Ovary (tissue), 9 donors: Measurements from ENCODE around the gene ARAP1. TPM values are rescaled to one million over a fixed set of nuclear protein-coding genes. Genes with fewer than 3 reads are reported as not detected.

Experiments
- DNase-seq, 5 donors: peaks; one replicate each; pipeline ENCODE4 v3.0.0-alpha.2; 2019 to 2020
- H3K27ac ChIP-seq, 2 donors: fragments of 200-600 bp; one replicate each; pipeline versions ENCODE4 v1.5.1 to v1.8.0; 2019 to 2022
- H3K27me3 ChIP-seq: fragments of 200-600 bp; one replicate; pipeline ENCODE4 v1.8.0; 2022
- H3K36me3 ChIP-seq: fragments of 200-600 bp; sonication (generic); one replicate; pipeline ENCODE4 v1.5.1; 2019
- H3K4me1 ChIP-seq: one replicate; pipeline ENCODE4 v1.8.1; 2013; ENCODE audit warnings: mild to moderate bottlenecking, moderate library complexity; ENCODE audit not compliant: insufficient read depth
- H3K4me3 ChIP-seq: fragments of 200-600 bp; sonication (generic); one replicate; pipeline ENCODE4 v1.5.1; 2017
- H3K9me3 ChIP-seq, 2 donors: fragments of 200-600 bp in 1 of 2; sonication (generic) in 1 of 2; one replicate each; pipeline versions ENCODE4 v1.5.1 to v1.8.1; 2013 to 2019; ENCODE audit warnings: mild to moderate bottlenecking in 1 of 2, moderate library complexity in 1 of 2
- EP300 ChIP-seq: sonication (generic); formaldehyde crosslinking; IDR thresholded peaks from one replicate; pipeline ENCODE4 v1.6.1; 2017; ENCODE audit warnings: antibody characterized with exemption
- POLR2A ChIP-seq: fragments of 450-650 bp; IDR thresholded peaks from one replicate; pipeline ENCODE4 v1.6.1; 2017; ENCODE audit warnings: antibody characterized with exemption, mild to moderate bottlenecking, moderate library complexity
- WGBS, 3 donors: extraction: QIAGEN DNeasy Blood & Tissue Kit in 1 of 3; methylation state at CpG; one replicate each; pipeline versions ENCODE4 v1.1.5 to v1.1.7; 2013 to 2017; 5-methylcytosine and 5-hydroxymethylcytosine counted together
- intact Hi-C, 4 donors: fragments of 100-400 bp; cut with DNase I; formaldehyde crosslinking; loops; one replicate each; pipeline versions ENCODE4 v1.11.0 to v1.15.1; 2022 to 2023
- polyA plus RNA-seq, 2 donors: library from polyadenylated mRNA; stranded (reverse); fragments of 200-250 nt in 1 of 2; fragments of 350-450 nt in 1 of 2; fragmentation: Illumina TruSeq in 1 of 2; extraction: RNeasy Lipid Tissue Mini Kit (QIAGEN cat#74804) in 1 of 2; gene quantifications; one replicate each; pipeline ENCODE4 v1.2.3, GENCODE V29; 2013 to 2014
- total RNA-seq, 7 donors: library from RNA; depleted of rRNA in 2 of 7; stranded (reverse); fragments of >200 nt in 2 of 7; fragmentation: NEBNext Ultra II Directional in 3 of 7; extraction: Animal tissue kit (Norgen Biotek cat#: 25700) in 3 of 7; gene quantifications; one replicate each; pipeline versions ENCODE4 v1.1.0 to v1.2.4, GENCODE V29; 2016 to 2023
- TF ChIP-seq, protein P1 (sequence below), 3 donors: fragments of 450-650 bp in 2 of 3; fragments of 200-600 bp in 1 of 3; IDR thresholded peaks; one replicate each; pipeline versions ENCODE4 v1.5.1 to v1.8.0; 2016 to 2022; ENCODE audit warnings: antibody characterized with exemption in 3 of 3, mild to moderate bottlenecking in 1 of 3
- donor health status: DM: no; HTN: no; CAD: no; lungs with moderate emphysema.
- donor health status: DM: no; HTN: no; CAD: no.
- donor health status: Bipolar disorder and iron deficiency.
- donor health status: DM: yes; HTN: yes; CAD: no.
- donor health status: DM: no; HTN: no; CAD: no.
- donor health status: DM: yes; HTN: yes; CAD: no.

The ARAP1 gene
- total and polyA plus RNA-seq, 9 donors = 39.0 to 162 (median 79.0) TPM

DNA sequence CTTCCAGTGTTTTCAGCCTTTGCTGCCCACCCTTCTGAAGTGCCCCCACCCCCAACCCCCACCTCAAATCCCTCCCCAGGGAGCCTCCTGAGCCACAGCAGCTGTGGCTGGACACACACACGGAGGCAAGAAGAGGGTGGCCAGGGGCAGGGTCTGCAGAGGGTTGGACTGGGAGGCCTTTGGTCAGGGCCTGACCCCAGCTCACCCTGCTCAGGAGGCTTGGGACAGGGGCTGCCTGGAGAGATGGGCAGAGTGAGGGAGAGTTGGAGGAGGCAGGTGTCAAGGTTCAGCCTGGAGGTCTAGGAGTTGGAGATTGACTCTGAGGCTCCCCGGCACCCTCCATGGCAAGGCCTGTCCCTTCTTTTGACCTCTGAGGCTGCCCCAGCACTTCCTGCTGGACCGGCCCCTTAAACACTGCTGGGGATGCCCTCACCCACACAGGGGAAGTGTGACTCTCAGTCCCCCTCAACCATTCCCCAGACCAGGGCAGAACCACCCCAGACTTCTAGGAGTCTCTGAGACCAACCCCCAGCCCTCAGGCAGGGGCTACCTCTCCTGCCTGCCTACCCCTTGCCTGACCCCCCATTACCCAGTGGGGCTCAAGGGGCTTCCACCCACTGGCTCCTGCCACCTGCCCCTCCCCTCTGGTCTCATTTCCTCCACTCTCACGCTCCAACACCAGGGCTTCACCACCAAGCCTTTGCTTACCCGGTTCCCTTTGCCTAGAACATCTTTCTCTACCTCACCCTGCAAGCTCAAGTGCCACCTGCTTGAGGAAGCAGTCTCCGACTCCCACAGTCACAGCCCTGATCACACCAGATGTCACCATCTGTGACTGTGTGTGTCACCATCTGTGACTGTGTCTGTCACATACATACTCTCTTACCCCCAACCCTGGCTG is 8.6 kb downstream of the ARAP1 start:
- Histone ChIP-seq H3K4me1 (no peaks in the 10 kb centered on the region), H3K9me3 (no peaks in the 10 kb centered on the region), H3K4me3 (no peak overlapping the region), H3K36me3 (no peaks in the 10 kb centered on the region), H3K27ac (no peak overlapping the region), H3K27me3 (no peaks in the 10 kb centered on the region)
- no peak for DNase-seq
- TF ChIP-seq, protein P1, sequence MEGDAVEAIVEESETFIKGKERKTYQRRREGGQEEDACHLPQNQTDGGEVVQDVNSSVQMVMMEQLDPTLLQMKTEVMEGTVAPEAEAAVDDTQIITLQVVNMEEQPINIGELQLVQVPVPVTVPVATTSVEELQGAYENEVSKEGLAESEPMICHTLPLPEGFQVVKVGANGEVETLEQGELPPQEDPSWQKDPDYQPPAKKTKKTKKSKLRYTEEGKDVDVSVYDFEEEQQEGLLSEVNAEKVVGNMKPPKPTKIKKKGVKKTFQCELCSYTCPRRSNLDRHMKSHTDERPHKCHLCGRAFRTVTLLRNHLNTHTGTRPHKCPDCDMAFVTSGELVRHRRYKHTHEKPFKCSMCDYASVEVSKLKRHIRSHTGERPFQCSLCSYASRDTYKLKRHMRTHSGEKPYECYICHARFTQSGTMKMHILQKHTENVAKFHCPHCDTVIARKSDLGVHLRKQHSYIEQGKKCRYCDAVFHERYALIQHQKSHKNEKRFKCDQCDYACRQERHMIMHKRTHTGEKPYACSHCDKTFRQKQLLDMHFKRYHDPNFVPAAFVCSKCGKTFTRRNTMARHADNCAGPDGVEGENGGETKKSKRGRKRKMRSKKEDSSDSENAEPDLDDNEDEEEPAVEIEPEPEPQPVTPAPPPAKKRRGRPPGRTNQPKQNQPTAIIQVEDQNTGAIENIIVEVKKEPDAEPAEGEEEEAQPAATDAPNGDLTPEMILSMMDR (IDR thresholded peaks at IDR 0.05) = no peak
- TF ChIP-seq EP300 (no peak), POLR2A (no peak)
- intact Hi-C loops = no loop called here
- 91 to 96% (median 92%) methylated on average over 5 to 6 of the region's 6 CpGs for WGBS, 3 donors

DNA sequence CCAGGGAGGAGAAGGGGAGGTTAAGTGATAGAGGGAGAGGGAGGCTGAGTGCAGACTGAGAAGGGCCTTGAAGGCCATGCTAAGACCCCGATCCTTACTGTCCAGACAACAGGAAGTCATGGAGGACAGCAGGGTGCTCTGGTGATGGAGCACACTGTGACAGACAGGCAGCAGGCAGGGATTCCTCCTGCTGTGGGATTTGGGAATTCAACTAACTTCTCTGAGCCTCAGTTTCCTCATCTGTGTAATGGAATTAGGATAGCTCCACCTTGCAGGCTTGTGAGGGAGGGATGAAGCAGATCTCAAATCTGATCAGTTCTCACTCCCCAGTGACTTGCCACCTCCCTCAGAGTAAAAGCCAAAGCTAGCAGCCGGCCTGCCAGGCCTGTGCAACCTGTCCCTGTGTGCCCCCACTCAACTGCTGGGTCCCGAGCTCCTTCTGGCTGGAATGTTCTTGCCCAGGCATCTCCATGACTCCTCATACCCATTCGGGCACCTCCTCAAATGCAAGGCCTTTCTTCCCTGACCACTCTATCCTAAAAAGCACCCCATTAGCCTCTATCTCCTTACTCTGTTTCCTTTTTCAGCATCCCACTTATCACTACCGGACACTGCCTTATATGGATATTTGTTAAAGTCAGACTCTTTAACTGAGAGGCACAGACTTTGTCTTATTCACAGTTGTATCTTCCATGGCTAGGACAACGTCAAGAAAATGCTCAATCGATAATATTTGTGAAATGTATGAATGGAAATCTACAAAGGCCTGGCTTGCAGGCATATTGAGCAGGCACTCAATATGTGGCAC is 9.5 kb downstream of the ARAP1 start:
- H3K27me3 ChIP-seq = no peaks in the 10 kb centered on the region
- 72 to 79% (median 78%) methylated on average over 7 of the region's 7 CpGs for WGBS, 3 donors
- DNase-seq = no peak
- no peaks in the 10 kb centered on the region for H3K36me3 ChIP-seq
- H3K27ac ChIP-seq = no peak overlapping the region
- no peaks in the 10 kb centered on the region for H3K4me1 ChIP-seq
- intact Hi-C loops = no loop called here
- no peak overlapping the region for H3K4me3 ChIP-seq
- no peaks in the 10 kb centered on the region for H3K9me3 ChIP-seq
- TF ChIP-seq EP300 = no peak
- no peak for TF ChIP-seq POLR2A
- TF ChIP-seq, protein P1 (IDR thresholded peaks at IDR 0.05) = no peak

DNA sequence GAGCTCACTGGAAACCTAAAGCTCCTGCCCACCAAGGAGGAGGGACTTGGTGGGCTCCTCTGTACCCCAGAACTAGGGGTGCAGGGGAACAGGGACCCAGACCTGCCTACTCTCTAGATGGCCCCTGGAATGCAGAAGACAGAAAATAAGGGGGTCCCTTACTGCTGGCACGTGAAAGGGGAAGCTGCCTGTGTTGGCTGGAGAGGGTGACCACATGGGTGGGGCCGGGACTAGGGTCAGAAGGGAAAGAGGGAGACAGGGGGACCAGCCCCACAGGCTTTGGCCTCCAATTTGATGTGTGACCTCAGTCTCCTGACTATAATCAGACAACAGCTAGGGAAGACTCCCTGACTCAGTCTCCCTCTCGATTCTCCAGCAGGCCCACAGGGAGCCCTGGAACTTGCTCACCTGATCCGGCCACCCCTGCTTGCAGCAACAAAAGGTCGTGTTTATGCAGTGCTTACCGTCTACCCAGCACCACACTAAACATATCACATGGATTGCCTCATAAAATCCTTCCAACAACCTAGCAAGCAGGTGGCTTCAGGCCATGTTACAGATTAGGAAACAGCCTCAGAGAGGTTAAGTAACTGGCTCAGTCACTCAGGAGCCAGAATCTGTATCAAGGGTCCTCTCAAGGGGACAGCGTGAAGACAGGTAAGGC is 10.2 kb downstream of the ARAP1 start:
- Histone ChIP-seq H3K9me3 (no peaks in the 10 kb centered on the region), H3K4me1 (no peaks in the 10 kb centered on the region), H3K36me3 (no peaks in the 10 kb centered on the region), H3K4me3 (no peak overlapping the region), H3K27me3 (no peaks in the 10 kb centered on the region), H3K27ac (no peak overlapping the region)
- TF ChIP-seq EP300 = no peak
- TF ChIP-seq POLR2A = no peak
- TF ChIP-seq, protein P1 (IDR thresholded peaks at IDR 0.05) = no peak
- 76 to 81% (median 79%) methylated on average over 7 of the region's 7 CpGs for WGBS, 3 donors
- intact Hi-C loops = no loop called here
- DNase-seq = no peak

DNA sequence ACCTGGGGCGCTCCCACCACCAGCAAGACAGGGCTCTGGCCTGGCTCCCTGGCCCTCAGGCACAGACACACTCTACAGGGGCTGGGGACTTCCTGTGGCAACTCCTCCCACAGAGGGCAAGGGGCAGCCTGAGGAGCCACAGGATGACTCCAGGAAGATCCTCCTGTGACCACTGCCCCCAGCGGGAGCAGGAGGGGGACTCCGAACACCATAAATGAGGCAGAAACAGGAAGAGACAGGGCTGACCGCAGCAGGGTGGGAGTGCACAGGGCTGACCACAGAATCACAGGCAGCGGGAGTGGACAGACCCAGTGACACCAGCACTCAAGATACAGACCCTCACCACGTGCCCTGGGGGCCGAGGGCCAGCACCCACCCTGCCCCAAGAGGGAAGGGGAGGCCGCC is 10.8 kb downstream of the ARAP1 start:
- intact Hi-C loops = no loop called here
- no peak for TF ChIP-seq POLR2A
- TF ChIP-seq EP300 = no peak
- H3K27me3 ChIP-seq = no peaks in the 10 kb centered on the region
- no peak overlapping the region for H3K27ac ChIP-seq
- no peak for DNase-seq
- no peaks in the 10 kb centered on the region for H3K9me3 ChIP-seq
- H3K36me3 ChIP-seq = no peaks in the 10 kb centered on the region
- H3K4me1 ChIP-seq = no peaks in the 10 kb centered on the region
- H3K4me3 ChIP-seq = no peak overlapping the region
- WGBS, 3 donors = 72 to 88% (median 76%) methylated on average over 8 of the region's 8 CpGs
